Activated naive CD4-positive, alpha-beta T cell treated with anti-CD3 and anti-CD28 coated beads, Interleukin-2, amount 50 U/mL, for 72 hours (primary cell): ENCODE data around the gene CCDC102B. TPM values are rescaled to one million over a fixed set of nuclear protein-coding genes. Genes with fewer than 3 reads are reported as not detected.

Experiments
- ATAC-seq, 2 donors: fragments of 150-1000 bp; cut with Tn5 transposase; 2 replicates each; pipeline ENCODE4 v1.10.0; 2021; ENCODE audit warnings: mild to moderate bottlenecking in 2 of 2, moderate library complexity in 2 of 2
- DNase-seq, 2 donors: peaks; one replicate each; pipeline ENCODE4 v3.0.0; 2021 to 2022; ENCODE audit warnings: low spot score in 2 of 2
- H3K27ac Mint-ChIP-seq, 2 donors: one replicate each; pipeline ENCODE4 v1.8.0; 2022; ENCODE audit warnings: mild to moderate bottlenecking in 2 of 2, mixed read lengths in 2 of 2
- H3K36me3 Mint-ChIP-seq, 2 donors: one replicate each; pipeline ENCODE4 v1.8.0; 2022; ENCODE audit warnings: mixed read lengths in 2 of 2
- H3K9me3 Mint-ChIP-seq, 2 donors: one replicate each; pipeline ENCODE4 v1.8.0; 2022; ENCODE audit warnings: mixed read lengths in 2 of 2
- total RNA-seq, 2 donors: library from RNA; stranded (reverse); gene quantifications; one replicate each; pipeline ENCODE4 v1.2.3, GENCODE V29; 2022

Gene CCDC102B
- total RNA-seq, 2 donors from 2014 or later = 2.5 to 3.5 TPM

DNA sequence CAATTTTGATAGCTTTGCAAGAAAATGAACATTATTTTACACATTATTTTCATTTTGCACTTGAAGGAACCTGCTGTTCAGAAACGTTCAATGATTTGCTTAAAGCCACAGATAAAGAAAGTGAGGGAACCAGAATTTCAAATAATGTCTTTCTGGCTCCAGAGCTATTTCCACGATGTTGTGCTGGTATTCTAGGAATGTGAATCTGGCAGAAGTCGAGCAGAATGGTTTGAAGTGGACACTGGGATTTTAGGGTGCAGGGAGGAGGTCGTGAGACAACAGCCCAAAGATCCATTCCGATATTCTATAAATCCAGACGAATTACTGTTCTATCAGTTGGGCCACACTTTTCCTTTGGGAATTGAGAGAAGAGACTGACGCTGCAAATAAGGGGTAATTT is 2.2 kb downstream of the CCDC102B start:
- ATAC-seq = no peak
- no peaks in the 10 kb centered on the region for H3K9me3 Mint-ChIP-seq
- DNase-seq = no peak
- no peak overlapping the region for H3K27ac Mint-ChIP-seq
- H3K36me3 Mint-ChIP-seq = no peaks in the 10 kb centered on the region

DNA sequence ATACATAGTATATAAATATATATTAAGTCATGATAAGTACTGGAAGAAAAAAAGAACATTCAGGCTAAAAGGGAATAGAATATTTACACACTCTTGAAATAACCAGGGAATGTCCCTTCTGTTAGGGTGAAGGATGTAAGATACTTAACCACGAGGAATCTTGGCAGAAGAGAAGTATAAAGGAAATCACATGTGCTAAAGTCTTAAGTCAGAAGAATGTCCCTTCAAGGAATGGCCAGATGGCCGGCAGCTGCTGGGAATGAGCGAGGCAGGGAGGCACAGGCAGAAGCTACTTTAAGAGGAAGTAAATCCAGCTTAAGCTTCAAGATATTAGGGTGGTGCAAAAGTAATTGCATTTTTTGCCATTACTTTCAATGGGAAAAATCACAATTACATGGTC is 5.5 kb downstream of the CCDC102B start:
- no peak overlapping the region for H3K27ac Mint-ChIP-seq
- H3K36me3 Mint-ChIP-seq = no peaks in the 10 kb centered on the region
- ATAC-seq (no peak), DNase-seq (no peak)
- no peaks in the 10 kb centered on the region for H3K9me3 Mint-ChIP-seq

DNA sequence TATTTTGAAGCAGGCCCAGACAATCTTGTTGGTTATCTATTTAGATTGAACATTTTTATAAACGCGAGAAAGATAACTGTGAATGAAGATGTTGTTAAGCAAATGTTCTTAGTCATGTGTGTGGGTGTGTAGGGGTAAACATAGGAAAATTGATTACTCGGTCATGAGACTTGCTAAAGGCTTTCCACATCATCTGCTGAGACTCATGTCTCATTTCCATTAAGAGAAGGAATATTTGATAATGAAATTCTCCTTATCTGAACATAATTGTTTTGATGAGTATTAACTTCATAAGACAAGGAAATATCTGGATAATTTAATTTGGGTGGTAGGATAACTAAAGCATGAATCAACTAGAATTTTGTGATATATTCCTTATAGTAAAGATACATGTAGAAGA is 19.7 kb downstream of the CCDC102B start:
- H3K9me3 Mint-ChIP-seq = no peaks in the 10 kb centered on the region
- no peak overlapping the region for H3K27ac Mint-ChIP-seq
- DNase-seq (no peak), ATAC-seq (no peak)
- no peaks in the 10 kb centered on the region for H3K36me3 Mint-ChIP-seq

DNA sequence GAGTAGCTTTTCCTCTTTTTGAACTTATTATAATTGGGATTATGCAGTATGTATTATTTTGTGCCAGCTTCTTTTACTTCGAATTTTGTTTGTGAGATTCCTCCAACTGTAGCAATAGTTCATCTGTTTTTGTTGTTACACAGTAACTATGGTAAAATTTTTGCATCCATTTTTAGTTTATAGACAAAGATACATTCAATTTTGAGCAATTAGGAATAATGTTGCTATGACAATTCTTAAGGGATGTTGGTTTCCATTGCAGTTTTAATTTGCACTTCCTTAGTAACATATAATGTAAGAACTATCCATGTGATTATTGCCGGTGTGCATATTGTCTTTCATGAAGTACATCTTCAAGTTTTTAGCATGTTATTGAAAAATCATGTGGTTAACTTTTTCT is 20.7 kb downstream of the CCDC102B start:
- DNase-seq (no peak), ATAC-seq (no peak)
- H3K36me3 Mint-ChIP-seq = no peaks in the 10 kb centered on the region

DNA sequence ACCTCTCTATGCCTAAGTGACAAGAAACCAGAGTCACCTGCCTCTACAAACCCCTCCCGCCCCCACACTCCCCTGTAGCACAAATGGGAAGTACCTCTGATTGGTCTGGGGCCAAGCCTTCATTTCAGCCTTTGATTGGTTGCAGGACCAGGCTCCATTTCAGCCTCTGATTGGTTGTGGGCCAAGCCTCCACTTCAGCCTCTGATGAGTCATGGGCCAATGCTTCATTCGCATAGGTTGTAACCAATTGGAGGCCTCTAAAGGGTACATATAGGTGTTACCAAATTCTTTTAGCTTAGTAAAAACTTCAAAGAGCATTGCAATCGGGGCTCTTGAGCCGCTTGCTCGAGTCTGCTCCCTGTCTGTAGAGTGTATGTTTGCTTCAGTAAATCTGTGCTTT is 25.0 kb downstream of the CCDC102B start:
- H3K9me3 Mint-ChIP-seq = no peaks in the 10 kb centered on the region

More for the DNA sequence above, 20.7 kb downstream of the CCDC102B start:
- no peaks in the 10 kb centered on the region for H3K9me3 Mint-ChIP-seq
- H3K27ac Mint-ChIP-seq = no peak overlapping the region

DNA sequence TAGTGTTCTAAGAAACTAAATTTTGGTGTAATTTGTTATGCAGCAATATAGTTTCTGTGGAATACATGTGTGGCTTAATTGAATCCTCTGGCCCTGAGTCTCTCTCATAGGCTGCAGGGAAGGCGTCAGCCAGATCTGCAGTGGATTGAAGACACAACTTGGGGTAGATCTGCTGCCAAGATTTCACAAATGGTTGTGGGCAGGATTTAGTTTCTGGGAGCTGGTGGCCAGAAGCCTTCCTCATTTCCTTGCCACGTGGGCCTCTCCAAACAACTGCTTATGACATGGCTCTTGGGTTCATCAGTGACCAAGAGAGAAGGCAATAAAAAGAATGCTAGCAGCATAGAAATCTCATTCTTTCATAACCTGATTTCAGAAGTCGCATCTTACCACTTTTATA is 28.2 kb downstream of the CCDC102B start:
- Mint-ChIP-seq H3K36me3 (no peaks in the 10 kb centered on the region), H3K27ac (no peak overlapping the region), H3K9me3 (no peaks in the 10 kb centered on the region)
- no peak for ATAC-seq
- DNase-seq = no peak

More for the DNA sequence above, 25.0 kb downstream of the CCDC102B start:
- no peak for DNase-seq
- Mint-ChIP-seq H3K36me3 (no peaks in the 10 kb centered on the region), H3K27ac (no peak overlapping the region)
- ATAC-seq = no peak

DNA sequence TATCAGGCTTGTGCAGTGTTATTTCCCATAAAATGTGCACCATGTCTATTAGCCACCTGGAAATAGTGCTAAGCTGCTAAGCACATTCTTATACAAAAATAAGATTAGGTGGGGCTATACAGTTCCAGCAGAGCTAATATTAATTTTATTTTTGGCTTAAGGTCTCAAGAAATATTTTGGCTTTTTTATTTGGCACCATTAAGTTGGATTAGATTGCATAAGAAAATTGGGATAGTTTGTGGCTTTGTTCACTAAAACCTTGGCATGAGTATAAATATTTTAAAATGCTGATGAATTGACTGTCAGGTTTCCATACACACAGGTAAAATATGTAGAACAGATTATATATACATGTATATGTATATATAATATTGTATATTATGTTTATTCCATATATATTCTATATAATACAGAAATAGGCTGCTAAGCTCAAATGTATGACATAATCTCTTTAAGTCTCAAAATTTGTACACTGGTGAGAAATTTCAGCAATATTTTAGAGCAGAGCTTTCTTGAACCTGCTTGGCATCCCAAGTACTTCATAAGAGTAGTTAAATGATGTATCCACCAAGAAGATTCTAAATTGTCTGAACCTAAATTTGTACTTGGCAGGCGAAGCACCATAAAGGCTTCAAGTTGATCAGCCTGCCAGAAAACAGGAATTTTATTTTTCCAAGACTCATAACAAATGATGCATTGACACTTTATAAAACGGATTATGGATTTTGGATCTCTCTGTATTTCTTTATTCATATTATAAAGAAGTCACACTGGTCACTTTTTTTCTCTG is 32.6 kb downstream of the CCDC102B start:
- ATAC-seq (no peak), DNase-seq (no peak)
- Mint-ChIP-seq H3K9me3 (no peaks in the 10 kb centered on the region), H3K27ac (no peak overlapping the region), H3K36me3 (no peaks in the 10 kb centered on the region)

DNA sequence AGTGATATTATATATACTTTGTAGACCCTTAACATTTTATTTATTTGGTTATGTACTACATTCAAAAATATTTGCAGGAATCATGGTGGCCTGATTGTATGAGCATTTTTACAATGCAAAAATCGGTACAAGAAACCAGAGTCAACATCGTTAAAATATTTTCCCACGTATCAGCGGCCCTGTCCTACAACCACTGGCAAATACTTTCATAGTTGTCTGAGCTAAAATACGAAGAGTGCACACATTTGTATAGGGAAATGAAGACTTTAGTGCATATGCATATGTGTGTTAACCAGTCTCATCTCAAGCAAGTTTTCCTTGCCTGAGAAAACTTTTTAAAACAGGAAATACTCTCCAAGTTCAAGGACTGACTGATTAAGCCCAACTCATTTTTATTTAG is 35.9 kb downstream of the CCDC102B start:
- H3K27ac Mint-ChIP-seq = no peak overlapping the region
- DNase-seq (no peak), ATAC-seq (no peak)
- H3K9me3 Mint-ChIP-seq = no peaks in the 10 kb centered on the region
- no peaks in the 10 kb centered on the region for H3K36me3 Mint-ChIP-seq

DNA sequence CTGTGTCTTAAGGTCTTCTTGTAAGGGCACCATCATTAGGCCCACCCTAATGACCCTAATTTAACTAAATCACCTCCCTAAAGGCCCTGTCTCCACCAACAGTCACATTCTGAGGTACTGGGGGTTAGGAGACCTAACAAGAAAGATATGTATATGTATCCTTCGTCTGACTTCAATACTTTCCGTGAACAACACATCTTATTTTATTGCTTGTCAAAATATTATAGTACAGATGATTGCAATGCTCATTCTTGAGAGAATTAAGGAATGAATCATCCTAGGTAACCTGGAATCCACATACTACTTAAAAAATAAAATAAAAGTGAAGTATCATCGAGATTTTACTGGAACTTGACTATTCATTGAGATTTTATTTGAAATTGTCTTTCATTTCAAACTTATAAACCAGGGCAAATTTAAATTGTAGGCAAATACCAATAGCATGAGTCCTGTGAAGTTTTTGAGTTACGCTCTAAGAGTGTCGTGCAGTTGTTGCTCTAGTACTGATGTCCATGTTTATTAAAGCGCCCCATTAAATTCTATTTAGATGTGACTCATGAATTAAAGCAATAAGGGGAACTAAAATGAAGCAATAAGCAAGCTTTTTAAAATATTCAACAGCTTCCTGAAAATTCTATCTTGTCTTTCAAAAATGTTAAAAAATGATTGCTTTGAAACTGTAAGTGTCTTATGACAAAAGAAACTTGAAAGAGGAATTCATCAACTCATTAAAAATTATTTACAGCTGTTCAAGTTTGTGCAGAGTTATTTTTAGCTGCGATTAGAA is 40.0 kb downstream of the CCDC102B start:
- no peaks in the 10 kb centered on the region for H3K36me3 Mint-ChIP-seq

DNA sequence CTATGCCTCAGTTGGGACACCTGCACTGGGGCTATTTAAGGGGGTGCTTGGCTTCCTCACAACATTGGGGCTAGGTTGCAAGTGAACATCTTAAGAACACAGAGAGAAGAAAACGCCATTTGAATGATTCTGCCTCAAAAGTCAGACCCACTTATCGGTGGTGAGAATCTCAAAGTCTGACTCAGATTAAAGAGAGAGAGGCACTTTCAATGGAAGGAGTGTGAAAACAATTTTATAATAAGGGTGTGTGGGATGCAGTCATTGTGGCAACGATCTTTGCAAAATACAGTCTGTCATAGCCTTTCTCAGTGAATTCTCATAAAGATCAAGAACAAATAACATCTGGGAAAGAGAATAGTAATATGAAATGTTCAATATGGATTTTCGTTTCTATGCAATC is 41.8 kb downstream of the CCDC102B start:
- DNase-seq (no peak), ATAC-seq (no peak)
- Mint-ChIP-seq H3K9me3 (no peaks in the 10 kb centered on the region), H3K36me3 (no peaks in the 10 kb centered on the region), H3K27ac (no peak overlapping the region)

More for the DNA sequence above, 40.0 kb downstream of the CCDC102B start:
- Mint-ChIP-seq H3K9me3 (no peaks in the 10 kb centered on the region), H3K27ac (no peak overlapping the region)
- no peak for DNase-seq
- ATAC-seq = no peak

DNA sequence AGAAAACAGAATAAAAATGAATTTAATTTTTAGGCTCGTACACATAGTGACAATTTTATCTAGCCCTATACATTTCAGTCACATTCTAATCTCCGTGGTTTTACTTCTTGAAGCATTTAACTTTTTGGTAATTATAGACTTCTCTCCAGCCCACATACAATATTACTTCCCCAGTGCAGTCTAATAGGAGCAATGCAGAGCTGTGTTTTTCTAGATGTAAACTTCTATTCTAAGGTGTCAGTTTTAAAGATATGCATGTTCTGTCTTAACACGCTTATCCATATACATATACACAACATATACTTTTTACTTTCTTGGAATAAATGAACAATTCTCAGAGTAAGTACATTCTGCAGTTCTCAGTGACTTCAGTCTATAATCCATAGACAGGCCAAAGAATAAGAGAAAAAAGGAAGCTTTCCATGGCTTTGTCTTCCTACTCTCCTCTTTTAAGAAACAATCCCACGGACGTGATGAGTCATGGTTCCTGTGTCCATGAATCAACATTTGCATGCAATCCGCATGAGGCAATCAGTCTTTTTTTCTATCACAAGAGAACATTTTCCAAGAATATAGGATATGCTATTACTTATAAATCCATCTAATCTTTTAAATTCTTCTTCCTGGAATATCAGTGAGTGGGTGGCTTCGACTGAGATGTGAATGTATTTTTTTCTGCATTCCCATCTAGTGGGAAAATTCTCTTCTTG is 42.8 kb downstream of the CCDC102B start:
- Mint-ChIP-seq H3K36me3 (no peaks in the 10 kb centered on the region), H3K9me3 (no peaks in the 10 kb centered on the region), H3K27ac (no peak overlapping the region)
- DNase-seq (no peak), ATAC-seq (no peak)

DNA sequence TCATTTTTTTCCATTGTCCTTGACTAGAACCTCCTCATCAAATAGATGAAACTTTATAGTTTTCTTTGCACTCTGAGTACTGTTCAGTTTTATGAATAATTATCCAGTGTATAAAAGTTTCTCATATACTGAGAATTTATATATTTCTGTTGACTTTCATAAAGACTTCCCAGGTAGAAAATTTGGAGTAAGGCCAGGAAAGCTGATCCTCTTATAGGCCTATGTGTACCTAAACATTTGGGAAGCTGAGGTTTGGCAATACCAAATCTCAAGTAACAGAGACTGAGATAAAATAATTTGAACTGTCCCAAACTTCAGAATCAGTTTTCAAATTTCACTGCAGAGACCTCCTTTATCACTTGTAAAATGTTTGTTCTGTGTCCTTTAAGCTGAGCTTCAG is 43.4 kb downstream of the CCDC102B start:
- no peak overlapping the region for H3K27ac Mint-ChIP-seq
- DNase-seq (no peak), ATAC-seq (no peak)
- H3K36me3 Mint-ChIP-seq = no peaks in the 10 kb centered on the region
- no peaks in the 10 kb centered on the region for H3K9me3 Mint-ChIP-seq

DNA sequence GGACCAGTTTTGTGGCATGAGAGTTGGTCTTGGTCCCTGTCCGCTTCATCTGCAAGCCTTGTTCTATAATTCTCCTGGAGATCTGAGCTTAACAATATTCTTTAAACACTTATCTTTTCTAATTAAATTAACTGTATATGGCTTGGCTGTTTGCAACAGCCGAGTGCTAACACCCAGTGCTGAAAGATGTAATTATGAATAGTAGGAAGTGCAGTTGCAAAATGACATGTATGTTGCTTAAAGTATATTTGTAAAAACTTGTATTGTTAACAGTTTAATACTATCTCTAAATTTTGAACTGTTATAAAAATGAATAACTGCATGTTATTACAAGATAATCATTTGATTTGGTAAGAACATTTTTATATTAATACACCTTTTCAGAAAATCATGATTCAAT is 45.1 kb downstream of the CCDC102B start:
- ATAC-seq (no peak), DNase-seq (no peak)
- no peak overlapping the region for H3K27ac Mint-ChIP-seq
- H3K9me3 Mint-ChIP-seq = no peaks in the 10 kb centered on the region
- H3K36me3 Mint-ChIP-seq = no peaks in the 10 kb centered on the region

DNA sequence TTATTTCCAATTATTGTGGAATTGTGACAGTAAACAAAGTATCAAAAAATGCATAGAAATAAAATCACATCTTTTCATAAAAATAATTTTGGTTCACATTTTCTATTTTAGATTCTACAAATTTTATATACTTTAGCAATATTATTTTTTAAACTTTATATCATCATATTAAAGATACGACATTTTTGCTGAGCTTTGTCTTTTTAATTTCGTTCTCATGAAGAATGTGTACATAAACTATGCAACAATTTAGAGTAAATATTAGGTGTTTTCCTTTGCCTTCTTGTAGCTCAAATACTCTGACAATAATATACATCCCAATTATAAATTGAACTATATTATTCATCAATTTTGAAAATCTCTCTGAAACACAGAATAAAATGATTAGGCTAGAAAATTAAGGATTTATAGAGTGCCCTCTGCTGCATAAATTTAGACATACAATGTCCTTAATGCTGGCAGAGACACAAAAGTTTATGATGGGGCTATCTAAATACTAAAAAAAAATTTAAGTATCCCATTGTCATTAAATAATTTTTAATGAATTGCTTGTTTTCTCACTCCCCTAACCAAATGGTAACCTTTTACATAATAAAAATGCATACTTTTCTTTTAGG is 45.7 kb downstream of the CCDC102B start:
- DNase-seq (no peak), ATAC-seq (no peak)
- Mint-ChIP-seq H3K36me3 (no peaks in the 10 kb centered on the region), H3K27ac (no peak overlapping the region), H3K9me3 (no peaks in the 10 kb centered on the region)

DNA sequence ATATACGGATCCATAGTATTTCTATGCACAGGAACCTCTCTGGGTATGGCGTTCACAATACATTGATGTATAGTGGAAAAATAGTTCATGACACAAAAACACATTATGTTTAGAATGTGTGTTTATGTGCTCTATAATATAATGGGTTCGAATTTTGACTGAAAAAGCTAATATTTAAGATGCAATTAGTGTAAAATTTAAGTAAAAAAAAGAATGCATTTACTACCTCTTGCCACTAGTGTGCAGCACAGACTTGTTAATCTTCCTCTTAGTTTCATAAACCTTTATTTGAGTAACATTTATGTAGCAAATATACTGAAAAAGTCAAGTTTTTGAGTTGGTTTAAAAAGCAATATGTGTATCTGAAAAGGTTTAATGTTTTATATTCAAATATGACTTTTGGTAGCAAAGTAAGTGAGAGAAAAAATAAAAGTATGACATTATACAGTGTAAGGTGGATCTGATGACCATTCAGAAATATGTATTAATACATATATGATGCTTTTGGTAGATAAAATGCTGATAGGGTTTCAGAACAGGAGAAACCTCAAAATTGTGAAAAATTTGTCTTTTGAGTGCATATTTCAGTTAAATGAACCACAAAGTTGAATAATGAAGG is 49.4 kb downstream of the CCDC102B start:
- H3K36me3 Mint-ChIP-seq = no peaks in the 10 kb centered on the region
- H3K27ac Mint-ChIP-seq = no peak overlapping the region
- DNase-seq = no peak
- H3K9me3 Mint-ChIP-seq = no peaks in the 10 kb centered on the region
- ATAC-seq = no peak

DNA sequence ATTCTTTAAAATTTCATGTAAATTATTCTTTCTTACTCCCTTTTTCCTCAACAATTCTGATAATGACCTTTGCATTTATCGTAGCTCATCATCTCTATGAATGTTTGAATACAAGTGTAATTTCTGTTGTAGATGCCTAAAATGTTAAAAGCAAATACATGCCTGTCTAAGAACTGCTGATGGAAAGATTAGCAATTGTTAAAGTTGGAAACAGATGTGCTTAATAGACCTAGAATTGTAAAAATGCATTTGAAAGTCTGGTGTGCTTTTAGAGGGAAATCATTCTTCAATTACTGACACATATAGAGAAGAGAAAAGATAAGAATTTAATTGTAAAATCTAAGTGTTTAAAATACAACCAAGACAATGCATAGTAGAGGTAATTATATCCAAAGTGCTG is 50.4 kb downstream of the CCDC102B start:
- ATAC-seq (no peak), DNase-seq (no peak)
- Mint-ChIP-seq H3K36me3 (no peaks in the 10 kb centered on the region), H3K27ac (no peak overlapping the region), H3K9me3 (no peaks in the 10 kb centered on the region)
